Liver (tissue), 3 donors: ENCODE results near the gene KHDC3L.
"Not testable (repeated sequence)": the region's sequence is repeated elsewhere in the genome, so short reads cannot be mapped to it uniquely, and the experiment has no call there.

ENCODE experiments used
- EGR1 ChIP-seq, 2 donors: IDR thresholded peaks; 2 replicates each; pipeline ENCODE4 v1.6.1; 2016 to 2018; ENCODE audit warnings: antibody characterized with exemption in 2 of 2, low read depth in 2 of 2
- FOXA1 ChIP-seq: IDR thresholded peaks from 2 replicates; pipeline ENCODE4 v1.6.1; 2016; ENCODE audit warnings: antibody characterized with exemption
- GABPA ChIP-seq, 2 donors: IDR thresholded peaks in 1 of 2; conservative IDR thresholded peaks in 1 of 2; 2 replicates each; pipeline ENCODE4 v1.6.1; 2016; ENCODE audit warnings: antibody characterized with exemption in 2 of 2, mild to moderate bottlenecking in 1 of 2, moderate library complexity in 1 of 2
- JUND ChIP-seq, 2 donors: IDR thresholded peaks; 2 replicates each; pipeline ENCODE4 v1.6.1; 2016; ENCODE audit warnings: antibody characterized with exemption in 2 of 2
- RAD21 ChIP-seq, 2 donors: IDR thresholded peaks; 2 replicates each; pipeline ENCODE4 v1.6.1; 2016; ENCODE audit warnings: antibody characterized with exemption in 2 of 2, mild to moderate bottlenecking in 2 of 2
- RXRA ChIP-seq, 2 donors: IDR thresholded peaks; 2 replicates each; pipeline ENCODE4 v1.6.1; 2017 to 2018; ENCODE audit warnings: antibody characterized with exemption in 2 of 2, mild to moderate bottlenecking in 1 of 2
- TAF1 ChIP-seq: conservative IDR thresholded peaks from 2 replicates; pipeline ENCODE4 v1.6.1; 2016; ENCODE audit warnings: antibody characterized with exemption, mild to moderate bottlenecking
- YY1 ChIP-seq: IDR thresholded peaks from 2 replicates; pipeline ENCODE4 v1.6.1; 2016; ENCODE audit warnings: antibody characterized with exemption, mild to moderate bottlenecking
- TF ChIP-seq, protein P1 (sequence below): fragments of 150-350 bp; IDR thresholded peaks from 2 replicates; pipeline ENCODE4 v1.5.1; 2017; ENCODE audit warnings: improper control_type of control experiment, low read depth, low read length; ENCODE audit not compliant: missing input control
- TF ChIP-seq, protein P2 (sequence below): IDR thresholded peaks from 2 replicates; pipeline ENCODE4 v1.6.1; 2016; ENCODE audit warnings: antibody characterized with exemption
- TF ChIP-seq, protein P3 (sequence below): IDR thresholded peaks from 2 replicates; pipeline ENCODE4 v1.6.1; 2016; ENCODE audit warnings: antibody characterized with exemption
- TF ChIP-seq, protein P4 (sequence below): IDR thresholded peaks from 2 replicates; pipeline ENCODE4 v1.6.1; 2016; ENCODE audit warnings: antibody characterized with exemption, mild to moderate bottlenecking
- donor health status: healthy.
- donor health status: healthy.

DNA sequence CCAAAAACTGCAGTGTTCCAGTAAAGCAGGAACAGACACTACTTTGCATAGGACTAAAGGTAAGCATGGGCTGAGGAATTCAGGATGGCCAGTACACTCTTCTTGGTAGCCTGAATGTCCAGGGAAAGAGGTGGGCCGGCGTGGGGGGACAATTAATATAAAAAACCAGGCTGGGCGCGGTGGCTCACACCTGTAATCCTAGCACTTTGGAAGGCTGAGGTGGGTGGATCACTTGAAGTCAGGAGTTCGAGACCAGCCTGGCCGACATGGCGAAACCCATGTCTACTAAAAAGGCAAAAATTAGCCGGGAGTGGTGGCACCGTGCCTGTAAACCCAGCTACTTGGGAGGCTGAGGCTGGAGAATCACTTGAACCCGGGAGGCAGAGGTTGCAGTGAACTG is 19.1 kb downstream of the KHDC3L start:
- not testable (repeated sequence) for TF ChIP-seq RAD21 (IDR thresholded peaks at IDR 0.05); TAF1; GABPA (IDR thresholded peaks at IDR 0.05 in 1 of 2, conservative IDR thresholded peaks at IDR 0.05 in 1 of 2); FOXA1; YY1; JUND (IDR thresholded peaks at IDR 0.05); EGR1 (IDR thresholded peaks at IDR 0.05; ENCODE audit: low read depth in 2 of 2); RXRA (IDR thresholded peaks at IDR 0.05)
- TF ChIP-seq, protein P1, sequence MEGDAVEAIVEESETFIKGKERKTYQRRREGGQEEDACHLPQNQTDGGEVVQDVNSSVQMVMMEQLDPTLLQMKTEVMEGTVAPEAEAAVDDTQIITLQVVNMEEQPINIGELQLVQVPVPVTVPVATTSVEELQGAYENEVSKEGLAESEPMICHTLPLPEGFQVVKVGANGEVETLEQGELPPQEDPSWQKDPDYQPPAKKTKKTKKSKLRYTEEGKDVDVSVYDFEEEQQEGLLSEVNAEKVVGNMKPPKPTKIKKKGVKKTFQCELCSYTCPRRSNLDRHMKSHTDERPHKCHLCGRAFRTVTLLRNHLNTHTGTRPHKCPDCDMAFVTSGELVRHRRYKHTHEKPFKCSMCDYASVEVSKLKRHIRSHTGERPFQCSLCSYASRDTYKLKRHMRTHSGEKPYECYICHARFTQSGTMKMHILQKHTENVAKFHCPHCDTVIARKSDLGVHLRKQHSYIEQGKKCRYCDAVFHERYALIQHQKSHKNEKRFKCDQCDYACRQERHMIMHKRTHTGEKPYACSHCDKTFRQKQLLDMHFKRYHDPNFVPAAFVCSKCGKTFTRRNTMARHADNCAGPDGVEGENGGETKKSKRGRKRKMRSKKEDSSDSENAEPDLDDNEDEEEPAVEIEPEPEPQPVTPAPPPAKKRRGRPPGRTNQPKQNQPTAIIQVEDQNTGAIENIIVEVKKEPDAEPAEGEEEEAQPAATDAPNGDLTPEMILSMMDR: not testable (repeated sequence)
- TF ChIP-seq, protein P2, sequence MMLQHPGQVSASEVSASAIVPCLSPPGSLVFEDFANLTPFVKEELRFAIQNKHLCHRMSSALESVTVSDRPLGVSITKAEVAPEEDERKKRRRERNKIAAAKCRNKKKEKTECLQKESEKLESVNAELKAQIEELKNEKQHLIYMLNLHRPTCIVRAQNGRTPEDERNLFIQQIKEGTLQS: not testable (repeated sequence)
- TF ChIP-seq, protein P3, sequence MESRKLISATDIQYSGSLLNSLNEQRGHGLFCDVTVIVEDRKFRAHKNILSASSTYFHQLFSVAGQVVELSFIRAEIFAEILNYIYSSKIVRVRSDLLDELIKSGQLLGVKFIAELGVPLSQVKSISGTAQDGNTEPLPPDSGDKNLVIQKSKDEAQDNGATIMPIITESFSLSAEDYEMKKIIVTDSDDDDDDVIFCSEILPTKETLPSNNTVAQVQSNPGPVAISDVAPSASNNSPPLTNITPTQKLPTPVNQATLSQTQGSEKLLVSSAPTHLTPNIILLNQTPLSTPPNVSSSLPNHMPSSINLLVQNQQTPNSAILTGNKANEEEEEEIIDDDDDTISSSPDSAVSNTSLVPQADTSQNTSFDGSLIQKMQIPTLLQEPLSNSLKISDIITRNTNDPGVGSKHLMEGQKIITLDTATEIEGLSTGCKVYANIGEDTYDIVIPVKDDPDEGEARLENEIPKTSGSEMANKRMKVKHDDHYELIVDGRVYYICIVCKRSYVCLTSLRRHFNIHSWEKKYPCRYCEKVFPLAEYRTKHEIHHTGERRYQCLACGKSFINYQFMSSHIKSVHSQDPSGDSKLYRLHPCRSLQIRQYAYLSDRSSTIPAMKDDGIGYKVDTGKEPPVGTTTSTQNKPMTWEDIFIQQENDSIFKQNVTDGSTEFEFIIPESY: not testable (repeated sequence)
- TF ChIP-seq, protein P4, sequence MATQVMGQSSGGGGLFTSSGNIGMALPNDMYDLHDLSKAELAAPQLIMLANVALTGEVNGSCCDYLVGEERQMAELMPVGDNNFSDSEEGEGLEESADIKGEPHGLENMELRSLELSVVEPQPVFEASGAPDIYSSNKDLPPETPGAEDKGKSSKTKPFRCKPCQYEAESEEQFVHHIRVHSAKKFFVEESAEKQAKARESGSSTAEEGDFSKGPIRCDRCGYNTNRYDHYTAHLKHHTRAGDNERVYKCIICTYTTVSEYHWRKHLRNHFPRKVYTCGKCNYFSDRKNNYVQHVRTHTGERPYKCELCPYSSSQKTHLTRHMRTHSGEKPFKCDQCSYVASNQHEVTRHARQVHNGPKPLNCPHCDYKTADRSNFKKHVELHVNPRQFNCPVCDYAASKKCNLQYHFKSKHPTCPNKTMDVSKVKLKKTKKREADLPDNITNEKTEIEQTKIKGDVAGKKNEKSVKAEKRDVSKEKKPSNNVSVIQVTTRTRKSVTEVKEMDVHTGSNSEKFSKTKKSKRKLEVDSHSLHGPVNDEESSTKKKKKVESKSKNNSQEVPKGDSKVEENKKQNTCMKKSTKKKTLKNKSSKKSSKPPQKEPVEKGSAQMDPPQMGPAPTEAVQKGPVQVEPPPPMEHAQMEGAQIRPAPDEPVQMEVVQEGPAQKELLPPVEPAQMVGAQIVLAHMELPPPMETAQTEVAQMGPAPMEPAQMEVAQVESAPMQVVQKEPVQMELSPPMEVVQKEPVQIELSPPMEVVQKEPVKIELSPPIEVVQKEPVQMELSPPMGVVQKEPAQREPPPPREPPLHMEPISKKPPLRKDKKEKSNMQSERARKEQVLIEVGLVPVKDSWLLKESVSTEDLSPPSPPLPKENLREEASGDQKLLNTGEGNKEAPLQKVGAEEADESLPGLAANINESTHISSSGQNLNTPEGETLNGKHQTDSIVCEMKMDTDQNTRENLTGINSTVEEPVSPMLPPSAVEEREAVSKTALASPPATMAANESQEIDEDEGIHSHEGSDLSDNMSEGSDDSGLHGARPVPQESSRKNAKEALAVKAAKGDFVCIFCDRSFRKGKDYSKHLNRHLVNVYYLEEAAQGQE: not testable (repeated sequence)
